ENCODE measurements around the gene HMCN1.
"Not testable (repeated sequence)": the region's sequence is repeated elsewhere in the genome, so short reads cannot be mapped to it uniquely, and the experiment has no call there.

HMCN1 gene

GRCh38 chr1:185886046-185886445, 151.9 kb downstream of the HMCN1 start:
- POLR2A ChIA-PET (ENCODE audit: low non-redundant PET): interaction anchor here (0.6 kb wide), 1 partner anchor 8 kb away, joined by 3 read pairs; no protein-coding TSS in a partner anchor
- H3K27ac ChIP-seq: no peak overlapping the region
- CTCF ChIA-PET: interaction anchor here (0.6 kb wide), 2 partner anchors 15 to 326 kb away, joined by 3 to 4 read pairs; no protein-coding TSS in a partner anchor
- no peak for DNase-seq (ENCODE audit: low spot score)
- TF ChIP-seq CTCF (conservative IDR thresholded peaks at IDR 0.05; ENCODE audit: low read depth): no peak

- no peak for TF ChIP-seq CTCF (conservative IDR thresholded peaks at IDR 0.05; ENCODE audit: low read depth)
- no peak overlapping the region for H3K27ac ChIP-seq
- CTCF ChIA-PET: interaction anchor here (0.6 kb wide), 2 partner anchors 16 to 326 kb away, joined by 3 to 4 read pairs; no protein-coding TSS in a partner anchor
- DNase-seq (ENCODE audit: low spot score): no peak
- POLR2A ChIA-PET (ENCODE audit: low non-redundant PET): interaction anchor here (0.6 kb wide), 1 partner anchor 8 kb away, joined by 3 read pairs; no protein-coding TSS in a partner anchor
Measured at GRCh38 chr1:185886671-185887070, 152.5 kb downstream of the HMCN1 start.

- CTCF ChIA-PET; H3K27ac ChIP-seq; POLR2A ChIA-PET (ENCODE audit: low non-redundant PET); DNase-seq (ENCODE audit: low spot score): not testable (repeated sequence)
Measured at GRCh38 chr1:185892831-185893403, 158.7 kb downstream of the HMCN1 start.

GRCh38 chr1:185894791-185895190, 160.6 kb downstream of the HMCN1 start:
- no peak for DNase-seq (ENCODE audit: low spot score)
- ChIA-PET POLR2A (ENCODE audit: low non-redundant PET) (interaction anchor here (0.7 kb wide), 1 partner anchor 8 kb away, joined by 3 read pairs; no protein-coding TSS in a partner anchor), CTCF (no interaction called here)
- no peak overlapping the region for H3K27ac ChIP-seq
- TF ChIP-seq CTCF (conservative IDR thresholded peaks at IDR 0.05; ENCODE audit: low read depth): no peak

GRCh38 chr1:185895208-185895900, 161.2 kb downstream of the HMCN1 start:
- ChIA-PET CTCF (no interaction called here), POLR2A (ENCODE audit: low non-redundant PET) (no interaction called here)

GRCh38 chr1:185896863-185897262, 162.7 kb downstream of the HMCN1 start:
- no peak for TF ChIP-seq CTCF (conservative IDR thresholded peaks at IDR 0.05; ENCODE audit: low read depth)
- ChIA-PET CTCF (interaction anchor here (0.6 kb wide), 1 partner anchor 311 kb away, joined by 3 read pairs; no protein-coding TSS in a partner anchor), POLR2A (ENCODE audit: low non-redundant PET) (no interaction called here)
- H3K27ac ChIP-seq: no peak overlapping the region
- no peak for DNase-seq (ENCODE audit: low spot score)

More at GRCh38 chr1:185895208-185895900, 161.2 kb downstream of the HMCN1 start:
- no peak overlapping the region for H3K27ac ChIP-seq
- no peak for TF ChIP-seq CTCF (conservative IDR thresholded peaks at IDR 0.05; ENCODE audit: low read depth)
- DNase-seq (ENCODE audit: low spot score): no peak

- CTCF ChIA-PET: no interaction called here
- POLR2A ChIA-PET (ENCODE audit: low non-redundant PET): no interaction called here
- H3K27ac ChIP-seq: no peak overlapping the region
- TF ChIP-seq CTCF (conservative IDR thresholded peaks at IDR 0.05; ENCODE audit: low read depth): no peak
- no peak for DNase-seq (ENCODE audit: low spot score)
Measured at GRCh38 chr1:185906186-185906585, 172.0 kb downstream of the HMCN1 start.

All from RWPE1 (cell line).